Endothelial cell of hepatic sinusoid (primary cell): Measurements from ENCODE around the gene ITGB2.

Source experiments
- in situ Hi-C: cut with HindIII; loops from 2 replicates; pipeline ENCODE4 v1.10.0; 2017; ENCODE audit warnings: low sequenced_read_pairs

ITGB2 gene

GRCh38 chr21:44888581-44889550 lies 31.8 kb downstream of the ITGB2 start:
- in situ Hi-C loops: no loop called here

DNA sequence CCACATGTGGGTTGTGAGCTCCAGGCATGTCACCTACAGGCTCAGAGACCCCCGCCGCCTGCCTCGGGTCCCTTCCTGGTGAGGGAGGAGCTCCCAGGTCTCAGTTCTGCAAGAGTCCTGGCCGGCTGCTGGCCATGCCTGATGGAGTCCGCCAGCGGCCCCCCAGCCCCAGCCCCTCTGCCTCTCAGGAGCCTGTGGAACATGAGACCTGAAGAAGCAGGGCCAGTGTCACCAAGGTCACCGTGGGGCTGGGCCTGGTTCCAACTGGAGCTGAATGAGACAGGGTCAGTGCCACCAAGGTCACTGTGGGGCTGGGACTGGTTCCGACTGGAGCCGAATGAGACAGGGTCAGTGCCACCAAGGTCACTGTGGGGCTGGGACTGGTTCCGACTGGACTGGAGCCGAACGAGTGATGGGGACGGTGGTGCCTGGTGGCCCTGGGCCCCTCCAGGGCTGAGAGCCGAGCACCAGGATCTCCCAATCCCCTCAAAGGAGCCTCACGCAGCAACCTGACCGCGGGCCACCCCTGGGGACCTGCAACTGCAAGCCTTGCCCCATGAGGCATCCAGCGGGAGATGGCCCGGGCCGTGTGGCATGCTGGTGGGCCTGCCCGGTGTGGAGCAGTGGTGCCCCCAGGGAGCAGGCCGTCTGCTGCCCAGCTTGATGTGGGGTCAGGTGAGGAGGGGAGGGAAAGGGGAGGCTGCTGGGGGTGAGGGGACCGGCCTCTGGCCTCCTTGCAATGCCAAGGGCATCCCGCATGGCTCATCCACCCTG lies 32.7 kb downstream of the ITGB2 start:
- in situ Hi-C loops: no loop called here

- in situ Hi-C loops: no loop called here
Observed at GRCh38 chr21:44887126-44887806, 33.4 kb downstream of the ITGB2 start.

DNA sequence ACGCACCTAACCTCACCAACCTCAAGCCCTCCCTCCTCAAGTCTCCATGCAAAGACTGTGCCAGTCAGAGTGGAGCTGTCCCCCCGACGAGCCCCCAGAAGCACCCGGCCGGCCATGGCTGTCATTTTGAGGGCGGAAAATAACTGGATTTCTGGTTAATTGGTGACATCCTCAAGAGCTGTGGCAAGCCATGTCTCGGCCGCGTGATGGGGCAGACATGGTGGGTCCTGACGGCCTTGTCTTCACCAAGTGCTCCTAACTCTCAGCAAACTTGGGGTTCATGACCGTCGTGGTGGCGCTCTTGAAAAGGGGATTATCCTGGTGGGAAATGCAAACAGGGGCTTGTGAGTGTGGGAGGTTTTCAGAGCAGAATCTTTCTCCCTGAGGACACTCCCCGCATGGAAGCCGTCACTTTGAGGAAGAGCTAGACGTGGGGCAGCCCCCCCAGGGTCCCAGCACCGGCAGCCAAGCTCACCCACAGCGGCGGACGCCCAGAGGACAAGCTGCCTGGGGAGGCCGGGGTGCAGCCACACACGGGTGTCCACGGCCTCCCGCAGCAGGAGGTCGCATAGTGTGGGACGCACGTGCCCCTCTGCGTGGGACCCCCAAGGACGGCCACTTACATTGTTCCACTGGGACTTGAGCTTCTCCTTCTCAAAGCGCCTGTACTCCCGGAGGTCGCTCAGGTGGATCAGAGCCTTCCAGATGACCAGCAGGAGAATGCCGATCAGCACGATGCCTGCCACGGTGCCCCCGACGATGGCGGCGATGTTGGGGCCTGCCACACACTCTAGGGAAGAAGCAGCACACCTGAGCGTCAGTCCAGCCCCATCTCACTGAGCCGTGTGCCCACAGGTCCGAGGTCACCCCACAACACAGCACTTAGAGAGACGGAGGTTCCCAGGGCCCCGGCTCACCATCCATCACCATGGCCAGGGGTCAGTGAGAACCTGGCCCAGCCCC lies 34.3 kb downstream of the ITGB2 start:
- in situ Hi-C loops: no loop called here

- in situ Hi-C loops: no loop called here
Observed at GRCh38 chr21:44885615-44886014, 35.1 kb downstream of the ITGB2 start.

- in situ Hi-C loops: no loop called here
Observed at GRCh38 chr21:44884097-44884496, 36.6 kb downstream of the ITGB2 start.

DNA sequence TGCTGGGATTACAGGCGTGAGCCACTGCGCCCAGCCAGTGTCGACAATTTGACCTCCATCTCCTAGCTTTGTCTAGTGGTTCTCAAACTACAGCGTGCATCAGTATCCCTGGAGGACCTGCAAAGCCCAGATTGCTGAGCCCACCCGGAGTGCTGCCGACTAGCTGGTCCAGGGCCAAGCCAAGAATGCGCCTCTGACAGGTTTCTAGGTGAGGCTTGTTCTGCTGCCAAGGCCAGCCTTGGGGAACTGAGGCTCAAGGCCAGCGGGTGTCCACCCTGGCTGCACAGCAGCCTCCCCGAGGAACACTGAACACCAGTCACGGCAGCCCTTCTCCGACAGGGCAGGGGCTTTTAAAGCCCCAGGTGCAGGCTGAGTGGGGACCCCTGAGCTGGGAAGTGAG lies 37.4 kb downstream of the ITGB2 start:
- in situ Hi-C loops: no loop called here

DNA sequence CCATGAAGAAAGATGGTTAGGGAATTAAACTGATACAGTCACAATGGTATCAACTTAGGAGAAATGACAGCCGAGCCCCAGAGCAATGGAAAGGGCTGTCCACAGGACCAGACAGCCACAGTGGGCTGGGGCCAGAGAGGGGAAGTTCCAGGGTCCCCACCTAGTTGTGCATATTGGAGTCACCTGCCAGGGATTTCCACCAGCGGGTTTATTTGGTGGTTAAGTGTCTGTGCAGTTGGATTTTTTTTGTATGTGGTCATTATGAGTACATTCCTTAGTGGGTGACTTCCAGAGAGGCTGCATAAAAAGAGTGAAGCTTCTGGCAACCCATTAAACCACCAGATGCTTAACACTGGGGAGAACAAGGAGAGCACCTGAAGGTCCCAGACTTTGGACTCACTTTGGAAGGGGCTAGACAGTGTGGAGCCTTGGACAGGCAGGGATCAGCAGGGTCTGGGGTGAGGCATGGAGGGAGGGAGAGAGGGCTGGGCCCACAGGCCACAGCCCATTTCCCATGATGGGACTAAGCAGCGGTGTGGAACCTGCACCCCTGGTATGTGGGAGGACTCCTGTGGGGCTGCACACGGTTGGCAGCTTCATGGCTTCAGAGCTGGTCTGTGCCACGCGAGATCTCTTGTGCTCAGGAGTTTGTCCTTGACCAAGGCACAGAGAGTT lies 39.4 kb downstream of the ITGB2 start:
- in situ Hi-C loops: no loop called here

DNA sequence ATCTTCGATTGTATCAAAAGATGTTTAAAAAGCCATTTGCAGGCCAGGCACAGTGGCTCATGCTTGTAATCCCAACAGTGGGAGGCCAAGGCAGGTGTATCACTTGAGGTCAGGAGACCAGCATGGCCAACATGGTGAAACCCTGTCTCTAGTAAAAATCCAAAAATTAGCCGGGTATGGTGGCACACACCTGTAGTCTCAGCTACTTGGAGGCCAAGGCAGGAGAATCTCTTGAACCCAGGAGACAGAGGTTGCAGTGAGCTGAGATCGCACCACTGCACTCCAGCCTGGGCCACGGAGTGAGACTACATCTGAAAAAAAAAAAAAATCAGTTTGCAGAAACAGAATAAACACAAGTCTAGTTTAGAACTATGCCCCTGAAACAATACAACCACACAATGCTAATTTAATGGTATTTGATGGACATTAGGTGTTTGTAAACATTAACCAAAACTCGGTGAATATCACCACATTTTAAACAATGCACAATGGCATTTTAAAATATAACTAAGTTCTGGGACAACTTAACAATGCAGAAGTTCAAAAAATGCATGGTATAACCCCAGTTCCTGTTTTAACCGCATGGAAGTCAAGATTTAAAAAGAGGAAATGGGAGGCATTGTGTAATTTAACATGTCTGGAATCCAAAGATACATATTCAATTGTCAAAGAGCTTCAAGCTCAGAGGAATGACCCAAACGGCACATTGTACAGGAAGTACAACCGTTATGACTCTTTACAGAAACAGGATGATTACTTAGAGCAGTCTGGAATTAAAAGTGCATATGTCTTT lies 40.1 kb downstream of the ITGB2 start:
- in situ Hi-C loops: no loop called here

- in situ Hi-C loops: loop anchor here (10.0 kb wide), 1 partner anchor 74 kb away; the partner anchor contains the start of gene UBE2G2
Observed at GRCh38 chr21:44879238-44879637, 41.5 kb downstream of the ITGB2 start.

DNA sequence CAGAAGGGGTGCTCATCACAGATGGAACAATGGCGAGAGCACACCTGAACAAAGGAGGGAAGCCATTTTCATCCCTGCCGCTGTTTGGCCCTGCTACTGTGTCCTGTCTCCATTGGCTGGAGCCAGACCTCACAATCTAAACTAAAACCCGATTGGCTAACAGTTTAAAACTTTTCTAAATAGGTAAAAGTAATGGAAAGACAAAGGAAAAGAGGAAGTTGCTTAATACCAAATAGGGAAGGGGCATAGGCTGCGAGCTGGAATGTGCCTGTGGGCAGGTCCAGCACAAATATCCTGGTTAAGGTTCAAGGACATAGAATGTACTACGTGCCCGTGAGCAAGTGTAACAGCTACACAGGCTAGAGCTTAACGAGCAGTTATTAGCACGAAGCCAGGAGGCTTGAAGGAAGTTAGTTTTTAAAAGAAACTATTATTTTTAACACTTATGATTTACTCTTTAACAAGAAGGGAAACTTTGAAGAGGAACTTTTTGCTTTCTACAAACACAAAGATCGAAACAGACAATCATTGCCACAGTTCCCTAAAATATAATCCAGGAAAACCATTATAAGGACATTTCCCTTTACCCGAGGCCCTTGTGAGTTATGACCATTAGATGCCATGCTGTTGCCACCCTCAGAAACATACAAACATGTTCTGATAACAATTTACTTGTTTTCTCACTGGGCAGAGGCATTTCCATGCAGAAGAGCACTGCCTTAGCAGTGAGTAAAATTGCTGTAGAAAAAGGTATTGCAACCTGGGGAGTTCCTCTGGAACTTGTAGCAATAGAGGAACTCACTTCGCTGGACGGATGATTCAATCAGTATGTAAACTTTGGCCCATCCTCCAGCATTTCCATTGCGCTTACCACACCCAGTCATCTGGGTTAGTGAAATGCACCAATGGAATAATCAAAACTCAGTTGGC lies 42.4 kb downstream of the ITGB2 start:
- in situ Hi-C loops: loop anchor here (10.0 kb wide), 1 partner anchor 74 kb away; the partner anchor contains the start of gene UBE2G2

GRCh38 chr21:44876849-44877575 lies 43.7 kb downstream of the ITGB2 start:
- in situ Hi-C loops: loop anchor here (10.0 kb wide), 1 partner anchor 72 kb away; the partner anchor contains the start of gene UBE2G2

GRCh38 chr21:44875316-44875700 lies 45.4 kb downstream of the ITGB2 start:
- in situ Hi-C loops: loop anchor here (10.0 kb wide), 1 partner anchor 71 kb away; the partner anchor contains the start of gene UBE2G2

- in situ Hi-C loops: loop anchor here (10.0 kb wide), 1 partner anchor 70 kb away; the partner anchor contains the start of gene UBE2G2
Observed at GRCh38 chr21:44874497-44875315, 46.0 kb downstream of the ITGB2 start.

DNA sequence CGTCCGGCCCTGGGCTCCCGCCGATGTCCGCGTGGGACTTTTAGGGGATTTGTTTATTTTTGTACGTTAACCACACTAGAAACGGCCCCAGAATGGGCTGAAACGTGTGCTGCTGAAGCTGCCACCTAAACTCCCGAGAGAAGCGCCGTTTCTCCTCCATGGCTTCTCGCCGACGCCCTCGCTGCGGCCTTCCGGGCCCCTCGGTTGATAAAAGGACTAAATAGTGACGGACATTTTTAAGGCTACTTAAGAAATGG lies 46.5 kb downstream of the ITGB2 start:
- in situ Hi-C loops: loop anchor here (10.0 kb wide), 1 partner anchor 69 kb away; the partner anchor contains the start of gene UBE2G2
